ENCODE results near the gene ARHGAP11B.
"Not testable (repeated sequence)": the region's sequence is repeated elsewhere in the genome, so short reads cannot be mapped to it uniquely, and the experiment has no call there.

ARHGAP11B gene

GRCh38 chr15:30625436-30626193, at the start of gene ARHGAP11B:
Gene ARHGAP11B (plus strand): TSS chr15:30626128.
- peak; percentile 90 for DNase-seq (ENCODE audit: low read depth)

GRCh38 chr15:30579394-30579970, 46.4 kb upstream of the ARHGAP11B start:
- not testable (repeated sequence) for DNase-seq (ENCODE audit: low read depth)

GRCh38 chr15:30580716-30581115, 45.2 kb upstream of the ARHGAP11B start:
- not testable (repeated sequence) for DNase-seq (ENCODE audit: low read depth)

- not testable (repeated sequence) for DNase-seq (ENCODE audit: low read depth)
Measured at GRCh38 chr15:30598953-30599352, 27.0 kb upstream of the ARHGAP11B start.

- not testable (repeated sequence) for DNase-seq (ENCODE audit: low read depth)
Measured at GRCh38 chr15:30603796-30604195, 22.1 kb upstream of the ARHGAP11B start, which contains the start of gene GOLGA8H. Gene GOLGA8H (plus strand): TSS chr15:30604028. CDS start chr15:30604126, 98 bp downstream.

GRCh38 chr15:30612271-30612670, 13.7 kb upstream of the ARHGAP11B start:
- not testable (repeated sequence) for DNase-seq (ENCODE audit: low read depth)

- not testable (repeated sequence) for DNase-seq (ENCODE audit: low read depth)
Measured at GRCh38 chr15:30621342-30621741, 4.6 kb upstream of the ARHGAP11B start.

- DNase-seq (ENCODE audit: low read depth): not testable (repeated sequence)
Measured at GRCh38 chr15:30626194-30626565, 252 bp downstream of the ARHGAP11B start.

- DNase-seq (ENCODE audit: low read depth): not testable (repeated sequence)
Measured at GRCh38 chr15:30626632-30627031, 704 bp downstream of the ARHGAP11B start.

GRCh38 chr15:30650012-30650929, 24.3 kb downstream of the ARHGAP11B start:
- no peak for DNase-seq (ENCODE audit: low read depth)

- DNase-seq (ENCODE audit: low read depth): not testable (repeated sequence)
Measured at GRCh38 chr15:30661154-30661553, 35.2 kb downstream of the ARHGAP11B start.

- not testable (repeated sequence) for DNase-seq (ENCODE audit: low read depth)
Measured at GRCh38 chr15:30669621-30670020, 43.7 kb downstream of the ARHGAP11B start.

GRCh38 chr15:30670056-30670455, 44.1 kb downstream of the ARHGAP11B start:
- no peak for DNase-seq (ENCODE audit: low read depth)

- DNase-seq (ENCODE audit: low read depth): no peak
Measured at GRCh38 chr15:30671309-30671708, 45.4 kb downstream of the ARHGAP11B start.

GRCh38 chr15:30675126-30675525, 49.2 kb downstream of the ARHGAP11B start:
- DNase-seq (ENCODE audit: low read depth): no peak

- DNase-seq (ENCODE audit: low read depth): not testable (repeated sequence)
Measured at GRCh38 chr15:30675891-30676290, 50.0 kb downstream of the ARHGAP11B start.

- not testable (repeated sequence) for DNase-seq (ENCODE audit: low read depth)
Measured at GRCh38 chr15:30680997-30681396, 55.1 kb downstream of the ARHGAP11B start.

GRCh38 chr15:30685709-30686285, 59.9 kb downstream of the ARHGAP11B start:
- not testable (repeated sequence) for DNase-seq (ENCODE audit: low read depth)

- not testable (repeated sequence) for DNase-seq (ENCODE audit: low read depth)
Measured at GRCh38 chr15:30686651-30687050, 60.7 kb downstream of the ARHGAP11B start.

Data from activated gamma-delta T cell treated with anti-CD3 and anti-CD28 coated beads, Interleukin-2, amount 50 U/mL, for 16 hours (primary cell).